Mucosa of rectum (tissue), 2 donors: Measurements from ENCODE around the gene REX1BD.

Experiments used
- H3K27ac ChIP-seq, 2 donors: one replicate each; pipeline ENCODE4 v1.7.0; 2013; ENCODE audit warnings: inconsistent platforms in 2 of 2, low read depth in 2 of 2, low read length in 2 of 2
- H3K27me3 ChIP-seq, 2 donors: one replicate each; pipeline ENCODE4 v1.7.0; 2013; ENCODE audit warnings: low read length in 2 of 2; ENCODE audit not compliant: control insufficient read depth in 2 of 2, insufficient read depth in 2 of 2
- H3K36me3 ChIP-seq, 2 donors: one replicate each; pipeline ENCODE4 v1.7.0; 2013; ENCODE audit warnings: low read length in 2 of 2; ENCODE audit not compliant: control insufficient read depth in 2 of 2, insufficient read depth in 2 of 2
- H3K4me1 ChIP-seq, 2 donors: one replicate each; pipeline ENCODE4 v1.7.0; 2013; ENCODE audit warnings: low read length in 2 of 2, mild to moderate bottlenecking in 1 of 2; ENCODE audit not compliant: control insufficient read depth in 2 of 2, insufficient read depth in 2 of 2
- H3K4me3 ChIP-seq, 2 donors: one replicate each; pipeline ENCODE4 v1.7.0; 2013; ENCODE audit warnings: low read length in 2 of 2
- H3K9ac ChIP-seq, 2 donors: one replicate each; pipeline ENCODE4 v1.7.0; 2013; ENCODE audit warnings: low read length in 2 of 2, low read depth in 1 of 2, mild to moderate bottlenecking in 1 of 2
- H3K9me3 ChIP-seq, 2 donors: one replicate each; pipeline ENCODE4 v1.7.0; 2013; ENCODE audit warnings: low read length in 2 of 2; ENCODE audit not compliant: control insufficient read depth in 2 of 2
- donor health status: healthy.
- donor health status: Normal muscosa, but diverticular disease.

REX1BD gene

GRCh38 chr19:18613589-18614234 lies 25.1 kb downstream of the REX1BD start:
- no peak overlapping the region for H3K4me3 ChIP-seq
- no peak overlapping the region for H3K27ac ChIP-seq
- H3K9ac ChIP-seq: no peak overlapping the region
- H3K4me1 ChIP-seq: peaks cover 0 to 14% of the 10 kb centered on the region in 2 donors
- H3K9me3 ChIP-seq: no peaks in the 10 kb centered on the region
- no peaks in the 10 kb centered on the region for H3K36me3 ChIP-seq
- peaks cover 54 to 61% of the 10 kb centered on the region in 2 donors for H3K27me3 ChIP-seq

GRCh38 chr19:18616023-18616422 lies 27.4 kb downstream of the REX1BD start:
- H3K36me3 ChIP-seq: no peaks in the 10 kb centered on the region
- H3K9ac ChIP-seq: no peak overlapping the region
- no peaks in the 10 kb centered on the region for H3K9me3 ChIP-seq
- peaks cover 0 to 13% of the 10 kb centered on the region in 2 donors for H3K4me1 ChIP-seq
- peaks cover 35 to 40% of the 10 kb centered on the region in 2 donors for H3K27me3 ChIP-seq
- no peak overlapping the region for H3K4me3 ChIP-seq
- H3K27ac ChIP-seq: no peak overlapping the region

GRCh38 chr19:18617562-18617961 lies 29.0 kb downstream of the REX1BD start:
- peaks cover 23 to 27% of the 10 kb centered on the region in 2 donors for H3K27me3 ChIP-seq
- no peaks in the 10 kb centered on the region for H3K36me3 ChIP-seq
- H3K27ac ChIP-seq: no peak overlapping the region

GRCh38 chr19:18618236-18618635 lies 29.6 kb downstream of the REX1BD start:
- Histone ChIP-seq H3K27ac (no peak overlapping the region), H3K36me3 (no peaks in the 10 kb centered on the region), H3K27me3 (peaks cover 22 to 23% of the 10 kb centered on the region in 2 donors), H3K4me1 (no peaks in the 10 kb centered on the region), H3K4me3 (no peak overlapping the region), H3K9ac (no peak overlapping the region), H3K9me3 (no peaks in the 10 kb centered on the region)

More at GRCh38 chr19:18617562-18617961, 29.0 kb downstream of the REX1BD start:
- Histone ChIP-seq H3K9ac (no peak overlapping the region), H3K4me3 (no peak overlapping the region), H3K4me1 (peaks cover 0 to 3% of the 10 kb centered on the region in 2 donors), H3K9me3 (no peaks in the 10 kb centered on the region)

- no peaks in the 10 kb centered on the region for H3K4me1 ChIP-seq
- H3K4me3 ChIP-seq: no peak overlapping the region
- H3K27me3 ChIP-seq: peaks cover 7 to 9% of the 10 kb centered on the region in 2 donors
These were observed 31.7 kb downstream of the REX1BD start for GRCh38 chr19:18620311-18620710.

GRCh38 chr19:18620902-18621301 lies 32.3 kb downstream of the REX1BD start:
- Histone ChIP-seq H3K27ac (no peak overlapping the region), H3K27me3 (peaks cover 3 to 5% of the 10 kb centered on the region in 2 donors), H3K9me3 (no peaks in the 10 kb centered on the region), H3K4me1 (no peaks in the 10 kb centered on the region), H3K36me3 (no peaks in the 10 kb centered on the region), H3K9ac (no peak overlapping the region), H3K4me3 (no peak overlapping the region)

More at GRCh38 chr19:18620311-18620710, 31.7 kb downstream of the REX1BD start:
- Histone ChIP-seq H3K9ac (no peak overlapping the region), H3K9me3 (no peaks in the 10 kb centered on the region), H3K36me3 (no peaks in the 10 kb centered on the region), H3K27ac (no peak overlapping the region)

GRCh38 chr19:18626906-18627305 lies 38.3 kb downstream of the REX1BD start:
- H3K27ac ChIP-seq: no peak overlapping the region

GRCh38 chr19:18629166-18630088 lies 40.8 kb downstream of the REX1BD start:
- Histone ChIP-seq H3K36me3 (no peaks in the 10 kb centered on the region), H3K27me3 (no peaks in the 10 kb centered on the region), H3K4me3 (no peak overlapping the region), H3K9me3 (no peaks in the 10 kb centered on the region), H3K9ac (no peak overlapping the region), H3K27ac (no peak overlapping the region), H3K4me1 (no peaks in the 10 kb centered on the region)

More at GRCh38 chr19:18626906-18627305, 38.3 kb downstream of the REX1BD start:
- Histone ChIP-seq H3K4me3 (no peak overlapping the region), H3K27me3 (no peaks in the 10 kb centered on the region), H3K36me3 (no peaks in the 10 kb centered on the region), H3K9me3 (no peaks in the 10 kb centered on the region), H3K4me1 (no peaks in the 10 kb centered on the region), H3K9ac (no peak overlapping the region)

GRCh38 chr19:18633321-18633720 lies 44.7 kb downstream of the REX1BD start:
- no peak overlapping the region for H3K4me3 ChIP-seq
- H3K9ac ChIP-seq: no peak overlapping the region
- H3K27ac ChIP-seq: no peak overlapping the region
- H3K9me3 ChIP-seq: no peaks in the 10 kb centered on the region
- no peaks in the 10 kb centered on the region for H3K27me3 ChIP-seq
- H3K36me3 ChIP-seq: no peaks in the 10 kb centered on the region
- peaks cover 18 to 19% of the 10 kb centered on the region in 2 donors for H3K4me1 ChIP-seq
